Measurements from ENCODE around the gene FAM222A. TPM values are rescaled to one million over a fixed set of nuclear protein-coding genes. Genes with fewer than 3 reads are reported as not detected.

Gene FAM222A
- total and polyA plus RNA-seq, 2 of the 8 experiments (the other 6 are each of a cell fraction or from before 2014, with no cell fraction given), result 0.94 to 1.1 TPM

DNA sequence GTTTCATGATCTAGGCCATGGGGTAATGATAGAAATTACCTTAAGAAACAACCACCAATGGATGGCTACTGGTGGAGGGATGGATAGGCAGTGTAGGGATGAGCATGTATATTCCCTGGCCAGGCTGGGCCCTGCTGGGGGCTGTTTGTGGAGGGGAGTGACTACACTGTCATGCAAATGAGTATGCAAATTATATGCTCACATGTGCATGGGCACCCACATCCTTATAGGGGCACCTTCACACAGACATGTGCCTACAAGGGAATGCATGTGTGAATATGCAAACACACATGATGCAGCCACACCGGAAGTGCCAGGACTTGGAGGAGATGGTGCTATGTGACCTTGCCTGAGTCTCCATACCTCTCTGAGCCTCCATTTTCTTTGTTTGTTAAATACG, 39.7 kb upstream of the FAM222A start:
- H3K9ac ChIP-seq (replicated peaks in 1 of 4; ENCODE audit: extremely low read depth in 1 of 4, low read depth in 3 of 4, low read length in 3 of 4), result no peak overlapping the region
- H3K9me3 ChIP-seq (ENCODE audit: insufficient read depth in 2 of 2, low read depth in 1 of 2, low read length in 1 of 2), result no peaks in the 10 kb centered on the region; a peak in 1 of 4 replicates
- H3K4me3 ChIP-seq (ENCODE audit: extremely low read depth in 1 of 4, insufficient read depth in 2 of 4, low read depth in 3 of 4, low read length in 4 of 4), result no peak overlapping the region
- H3K56ac ChIP-seq (replicated peaks; ENCODE audit: insufficient read length, low read depth, low read length), result no peak overlapping the region
- H3K14ac ChIP-seq (ENCODE audit: insufficient read length), result no peak overlapping the region
- H4K91ac ChIP-seq (replicated peaks; ENCODE audit: insufficient read length, low read length), result no peak overlapping the region
- H3K27ac ChIP-seq (ENCODE audit: low read depth, low read length), result no peak overlapping the region
- FAIRE-seq, result no peak
- no peak overlapping the region for H2BK15ac ChIP-seq (ENCODE audit: low read length)
- H4K5ac ChIP-seq (ENCODE audit: insufficient read length, low read depth, low read length), result no peak overlapping the region
- no peak overlapping the region for H2BK5ac ChIP-seq (ENCODE audit: low read depth, low read length)
- no peak overlapping the region for H4K8ac ChIP-seq (ENCODE audit: extremely low read depth, insufficient read depth, low read length)
- no peaks in the 10 kb centered on the region for H3K36me3 ChIP-seq (ENCODE audit: control insufficient read depth in 2 of 4, insufficient read depth in 4 of 4, low read length in 3 of 4)
- no peak overlapping the region for H2BK12ac ChIP-seq (ENCODE audit: low read depth, low read length)
- H3K4ac ChIP-seq (replicated peaks; ENCODE audit: insufficient read length, low read depth, low read length), result no peak overlapping the region
- H2BK20ac ChIP-seq (ENCODE audit: low read length), result no peak overlapping the region
- H3K23me2 ChIP-seq (ENCODE audit: low read depth, low read length), result no peaks in the 10 kb centered on the region
- H2AK5ac ChIP-seq (ENCODE audit: low read depth, low read length), result no peak overlapping the region
- H3K79me2 ChIP-seq (ENCODE audit: control insufficient read depth in 1 of 2, insufficient read depth in 2 of 2, low read length in 2 of 2), result no peaks in the 10 kb centered on the region
- no peak overlapping the region for H2AFZ ChIP-seq (ENCODE audit: low read length)
- no peak overlapping the region for H3K4me2 ChIP-seq (ENCODE audit: insufficient read depth in 1 of 2, low read depth in 2 of 2, low read length in 2 of 2)
- H3K27me3 ChIP-seq (replicated peaks in 1 of 4; ENCODE audit: control insufficient read depth in 3 of 4, extremely low read depth in 1 of 4, insufficient read depth in 3 of 4, low read length in 3 of 4), result peaks cover 0 to 7% (median under 1%) of the 10 kb centered on the region in 4 experiments; a peak in 3 of 7 replicates
- CTCF ChIA-PET (ENCODE audit: partially characterized antibody), result interaction anchor here (2.8 kb wide), 1 partner anchor 26 kb away, joined by 10 read pairs; no protein-coding TSS in a partner anchor
- H3K4me1 ChIP-seq (replicated peaks in 1 of 4; ENCODE audit: control insufficient read depth in 3 of 4, insufficient read depth in 4 of 4, low read length in 3 of 4), result peaks cover 0 to 3% (median 1%) of the 10 kb centered on the region in 4 experiments; a peak in 1 of 7 replicates
- 92% methylated on average over 2 of the region's 2 CpGs; no CpG with 5 or more reads in 1 of the 2 experiments for WGBS, 2 experiments (ENCODE audit: extremely low coverage in 1 of 2, insufficient coverage in 1 of 2, insufficient read length in 1 of 2, insufficient replicate concordance in 2 of 2, low coverage in 1 of 2, low lambda C conversion rate in 2 of 2, missing lambda C conversion rate in 1 of 2)
- H3K79me1 ChIP-seq (ENCODE audit: low read depth, low read length), result no peaks in the 10 kb centered on the region
- no peak overlapping the region for H3K23ac ChIP-seq (ENCODE audit: insufficient read length)
- no peak overlapping the region for H2BK120ac ChIP-seq (replicated peaks; ENCODE audit: low read depth, low read length)
- POLR2A ChIA-PET (ENCODE audit: partially characterized antibody), result interaction anchor here (0.6 kb wide), 1 partner anchor 89 kb away, joined by 4 read pairs; no protein-coding TSS in a partner anchor
- DNase-seq (ENCODE audit: low read depth in 1 of 2, low spot score in 2 of 2), result no peak
- no peak overlapping the region for H3K18ac ChIP-seq (ENCODE audit: extremely low read depth, low read length)
- H4K20me1 ChIP-seq (replicated peaks in 1 of 2; ENCODE audit: control insufficient read depth in 1 of 2, insufficient read depth in 2 of 2, low read length in 2 of 2), result peaks cover 0 to 3% of the 10 kb centered on the region in 2 experiments
- TF ChIP-seq RBBP5 (IDR thresholded peaks at IDR 0.05; ENCODE audit: borderline replicate concordance, low read depth, low read length) (no peak), SUZ12 (IDR thresholded peaks at IDR 0.05; ENCODE audit: low read length) (no peak), RXRA (IDR thresholded peaks at IDR 0.05; ENCODE audit: insufficient read depth, low read depth, low read length) (no peak), TAF1 (IDR thresholded peaks at IDR 0.05; ENCODE audit: low read depth, low read length) (no peak), CBX5 (IDR thresholded peaks at IDR 0.05; ENCODE audit: low read depth, low read length) (no peak), CTBP2 (IDR thresholded peaks at IDR 0.05; ENCODE audit: borderline replicate concordance, insufficient read depth, insufficient read length, low read length) (no peak), SP4 (IDR thresholded peaks at IDR 0.05; ENCODE audit: low read length) (no peak), CEBPB (IDR thresholded peaks at IDR 0.05; ENCODE audit: low read depth, low read length) (no peak), GABPA (IDR thresholded peaks at IDR 0.05; ENCODE audit: borderline replicate concordance, insufficient read depth, low read length) (no peak), JUN (IDR thresholded peaks at IDR 0.05; ENCODE audit: low read depth, low read length) (no peak)
- TF ChIP-seq, protein P1, sequence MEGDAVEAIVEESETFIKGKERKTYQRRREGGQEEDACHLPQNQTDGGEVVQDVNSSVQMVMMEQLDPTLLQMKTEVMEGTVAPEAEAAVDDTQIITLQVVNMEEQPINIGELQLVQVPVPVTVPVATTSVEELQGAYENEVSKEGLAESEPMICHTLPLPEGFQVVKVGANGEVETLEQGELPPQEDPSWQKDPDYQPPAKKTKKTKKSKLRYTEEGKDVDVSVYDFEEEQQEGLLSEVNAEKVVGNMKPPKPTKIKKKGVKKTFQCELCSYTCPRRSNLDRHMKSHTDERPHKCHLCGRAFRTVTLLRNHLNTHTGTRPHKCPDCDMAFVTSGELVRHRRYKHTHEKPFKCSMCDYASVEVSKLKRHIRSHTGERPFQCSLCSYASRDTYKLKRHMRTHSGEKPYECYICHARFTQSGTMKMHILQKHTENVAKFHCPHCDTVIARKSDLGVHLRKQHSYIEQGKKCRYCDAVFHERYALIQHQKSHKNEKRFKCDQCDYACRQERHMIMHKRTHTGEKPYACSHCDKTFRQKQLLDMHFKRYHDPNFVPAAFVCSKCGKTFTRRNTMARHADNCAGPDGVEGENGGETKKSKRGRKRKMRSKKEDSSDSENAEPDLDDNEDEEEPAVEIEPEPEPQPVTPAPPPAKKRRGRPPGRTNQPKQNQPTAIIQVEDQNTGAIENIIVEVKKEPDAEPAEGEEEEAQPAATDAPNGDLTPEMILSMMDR (IDR thresholded peaks at IDR 0.05; ENCODE audit: control extremely low read depth in 1 of 3, insufficient read depth in 1 of 3, low read depth in 1 of 3, low read length in 3 of 3), result no peak
